HCT116 (cell line): Measurements from ENCODE around the gene UNC5C. TPM values are rescaled to one million over a fixed set of nuclear protein-coding genes. Genes with fewer than 3 reads are reported as not detected.

ENCODE experiments used
- ATAC-seq: fragments of 200-7000 bp; cut with Tn5 transposase; 2 replicates; pipeline ENCODE4 v1.9.1; 2020; ENCODE audit warnings: mild to moderate bottlenecking, moderate library complexity
- BruUV-seq: library from RNA; stranded (reverse); fragments of 400-500 nt; replicated peaks from 2 replicates; lab custom pipeline; 2021; lab: Mats Ljungman, UMichigan
- CTCF ChIA-PET: fragments of 300-600 bp; sonication (Branson Sonifier 250); formaldehyde crosslinking; loops from one replicate; lab custom pipeline; 2021; ENCODE audit warnings: antibody characterized with exemption; lab: Charles Lee
- POLR2A ChIA-PET: fragments of 300-600, 350-600 bp; sonication (Branson Sonifier 250); formaldehyde crosslinking; loops from one replicate; lab custom pipeline; 2021; ENCODE audit warnings: antibody characterized with exemption; lab: Charles Lee
- RAD21 ChIA-PET, 2 experiments: fragments of 300-600 bp; sonication (Branson Sonifier 250); formaldehyde crosslinking; loops; one replicate each; lab custom pipeline; 2023; ENCODE audit warnings: low total read pairs in 2 of 2; ENCODE audit not compliant: uncharacterized antibody in 2 of 2, unreplicated experiment in 2 of 2, low non-redundant PET in 1 of 2; lab: Charles Lee
- DNase-seq: peaks from one replicate; pipeline ENCODE4 v3.0.0-alpha.2; 2010; ENCODE audit warnings: low read depth, low spot score
- H2AFZ ChIP-seq: fragments of 200-600 bp; shearing (Covaris generic), sonication (generic); 2 replicates; pipeline ENCODE4 v1.6.1; 2017; ENCODE audit warnings: low read depth, mixed run types, mixed read lengths, antibody characterized with exemption, low read length; ENCODE audit not compliant: poor library complexity, severe bottlenecking
- H3K27ac ChIP-seq: 2 replicates; pipeline ENCODE4 v1.5.1; 2012; ENCODE audit warnings: low read depth, low read length
- H3K27me3 ChIP-seq: fragments of 200-600 bp; sonication (generic); 2 replicates; pipeline ENCODE4 v1.6.1; 2016; ENCODE audit warnings: mixed run types, low read length, mixed read lengths; ENCODE audit not compliant: insufficient read depth
- H3K36me3 ChIP-seq, 2 experiments: fragments of 200-500 bp in 1 of 2; fragments of 200-600 bp in 1 of 2; sonication (Bioruptor generic) in 1 of 2; sonication (generic) in 1 of 2; 2 replicates each; pipeline versions ENCODE4 v1.5.1 to v1.6.1; 2014 to 2016; ENCODE audit warnings: low read length in 2 of 2, inconsistent platforms in 1 of 2, mixed read lengths in 1 of 2, mixed run types in 1 of 2; ENCODE audit not compliant: insufficient read depth in 2 of 2, control insufficient read depth in 1 of 2
- H3K4me1 ChIP-seq, 2 experiments: fragments of 200-600 bp in 1 of 2; sonication (generic) in 1 of 2; 2 replicates each; pipeline versions ENCODE4 v1.5.1 to v1.6.1; 2012 to 2017; ENCODE audit warnings: low read length in 2 of 2, inconsistent platforms in 1 of 2, mild to moderate bottlenecking in 1 of 2, mixed read lengths in 1 of 2, mixed run types in 1 of 2, moderate library complexity in 1 of 2; ENCODE audit not compliant: insufficient read depth in 2 of 2, control insufficient read depth in 1 of 2
- H3K4me2 ChIP-seq: fragments of 200-600 bp; sonication (generic); 2 replicates; pipeline ENCODE4 v1.6.1; 2017; ENCODE audit warnings: mixed run types, low read length, mixed read lengths
- H3K4me3 ChIP-seq, 2 experiments: fragments of 200-600 bp in 1 of 2; sonication (generic) in 1 of 2; replicated peaks in 1 of 2; 2 replicates each; pipeline ENCODE4 v1.5.1; 2011 to 2016; ENCODE audit warnings: low read length in 2 of 2, control low read depth in 1 of 2, low read depth in 1 of 2, mild to moderate bottlenecking in 1 of 2, mixed read lengths in 1 of 2, mixed run types in 1 of 2
- H3K79me2 ChIP-seq: fragments of 200-600 bp; sonication (generic); 2 replicates; pipeline ENCODE4 v1.6.1; 2017; ENCODE audit warnings: mild to moderate bottlenecking, mixed run types, low read length, moderate library complexity, mixed read lengths; ENCODE audit not compliant: insufficient read depth
- H3K9ac ChIP-seq: fragments of 200-600 bp; sonication (generic); 2 replicates; pipeline ENCODE4 v1.6.1; 2016; ENCODE audit warnings: low read length, mixed read lengths
- H3K9me2 ChIP-seq: fragments of 200-600 bp; sonication (generic), shearing (Covaris generic); 2 replicates; pipeline ENCODE4 v1.6.1; 2017; ENCODE audit warnings: mixed run types, mild to moderate bottlenecking, moderate library complexity; ENCODE audit not compliant: insufficient read depth
- H3K9me3 ChIP-seq, 2 experiments: fragments of 200-500 bp in 1 of 2; fragments of 200-600 bp in 1 of 2; sonication (Bioruptor generic) in 1 of 2; sonication (generic) in 1 of 2; 2 replicates each; pipeline ENCODE4 v1.6.1; 2014 to 2017; ENCODE audit warnings: low read length in 2 of 2, mixed read lengths in 2 of 2, inconsistent platforms in 1 of 2, low read depth in 1 of 2, mild to moderate bottlenecking in 1 of 2, mixed run types in 1 of 2, moderate library complexity in 1 of 2; ENCODE audit not compliant: control insufficient read depth in 1 of 2, insufficient read depth in 1 of 2
- H4K20me1 ChIP-seq: fragments of 200-600 bp; sonication (generic), shearing (Covaris generic); 2 replicates; pipeline ENCODE4 v1.6.1; 2017; ENCODE audit warnings: mixed run types, mild to moderate bottlenecking, moderate library complexity; ENCODE audit not compliant: insufficient read depth
- CBX3 ChIP-seq: IDR thresholded peaks from 2 replicates; pipeline ENCODE4 v1.6.1; 2012; ENCODE audit warnings: low read depth
- CEBPB ChIP-seq: IDR thresholded peaks from 2 replicates; pipeline ENCODE4 v1.6.1; 2012; ENCODE audit warnings: low read depth
- EGR1 ChIP-seq: IDR thresholded peaks from 2 replicates; pipeline ENCODE4 v1.6.1; 2012; ENCODE audit warnings: low read depth
- EZH2 ChIP-seq: fragments of 200-600 bp; sonication (generic); IDR thresholded peaks from 2 replicates; pipeline ENCODE4 v1.6.1; 2017; ENCODE audit warnings: antibody characterized with exemption, mixed run types
- EZH2phosphoT487 ChIP-seq: fragments of 200-600 bp; IDR thresholded peaks from 2 replicates; pipeline ENCODE4 v1.6.1; 2018; ENCODE audit warnings: antibody characterized with exemption, borderline replicate concordance
- FOSL1 ChIP-seq: IDR thresholded peaks from 2 replicates; pipeline ENCODE4 v1.6.1; 2012; ENCODE audit warnings: low read depth
- POLR2A ChIP-seq: IDR thresholded peaks from 2 replicates; pipeline ENCODE4 v1.7.0; 2011; ENCODE audit warnings: borderline replicate concordance; ENCODE audit not compliant: insufficient read depth, insufficient read length; ENCODE audit errors: extremely low read depth
- POLR2AphosphoS5 ChIP-seq: IDR thresholded peaks from 2 replicates; pipeline ENCODE4 v1.6.1; 2011; ENCODE audit warnings: mild to moderate bottlenecking, low read depth, low read length, moderate library complexity
- REST ChIP-seq: IDR thresholded peaks from 2 replicates; pipeline ENCODE4 v1.6.1; 2012; ENCODE audit warnings: low read depth
- SRF ChIP-seq: IDR thresholded peaks from 2 replicates; pipeline ENCODE4 v1.6.1; 2012; ENCODE audit warnings: low read depth
- YY1 ChIP-seq: IDR thresholded peaks from 2 replicates; pipeline ENCODE4 v1.6.1; 2011; ENCODE audit warnings: low read length, low read depth, moderate library complexity, mild to moderate bottlenecking; ENCODE audit not compliant: insufficient replicate concordance; ENCODE audit errors: extremely low read depth
- ZBTB33 ChIP-seq: IDR thresholded peaks from 2 replicates; pipeline ENCODE4 v1.6.1; 2011; ENCODE audit warnings: mild to moderate bottlenecking, low read length, moderate library complexity; ENCODE audit not compliant: insufficient replicate concordance; ENCODE audit errors: extremely low read depth
- ZNF274 ChIP-seq: fragments of 200-500 bp; sonication (Bioruptor generic); IDR thresholded peaks from 2 replicates; pipeline ENCODE4 v1.6.1; 2014; ENCODE audit warnings: mild to moderate bottlenecking, low read depth, low read length, inconsistent platforms
- intact Hi-C: fragments of 100-400 bp; cut with micrococcal nuclease; formaldehyde crosslinking; loops from 2 replicates; pipeline ENCODE4 v1.10.0; 2022
- total RNA-seq: library from RNA; stranded (reverse); gene quantifications from one replicate; pipeline ENCODE4 v1.2.1, GENCODE V29; 2021; ENCODE audit not compliant: unreplicated experiment
- TF ChIP-seq, protein P1 (sequence below), 3 experiments: fragments of 200-600 bp in 1 of 3; sonication (generic) in 1 of 3; IDR thresholded peaks in 2 of 3; conservative IDR thresholded peaks in 1 of 3; 2 replicates each; pipeline ENCODE4 v1.5.1; 2012 to 2017; ENCODE audit warnings: low read depth in 2 of 3, low read length in 2 of 3, antibody characterized with exemption in 1 of 3, borderline replicate concordance in 1 of 3, control low read depth in 1 of 3, mild to moderate bottlenecking in 1 of 3, mixed read lengths in 1 of 3, mixed run types in 1 of 3, moderate library complexity in 1 of 3; ENCODE audit not compliant: insufficient read depth in 1 of 3
- TF ChIP-seq, protein P2 (sequence below): IDR thresholded peaks from 2 replicates; pipeline ENCODE4 v1.6.1; 2012
- TF ChIP-seq, protein P3 (sequence below): IDR thresholded peaks from 2 replicates; pipeline ENCODE4 v1.6.1; 2012

Gene UNC5C
- total RNA-seq, 1 experiment from 2014 or later, result not detected

DNA sequence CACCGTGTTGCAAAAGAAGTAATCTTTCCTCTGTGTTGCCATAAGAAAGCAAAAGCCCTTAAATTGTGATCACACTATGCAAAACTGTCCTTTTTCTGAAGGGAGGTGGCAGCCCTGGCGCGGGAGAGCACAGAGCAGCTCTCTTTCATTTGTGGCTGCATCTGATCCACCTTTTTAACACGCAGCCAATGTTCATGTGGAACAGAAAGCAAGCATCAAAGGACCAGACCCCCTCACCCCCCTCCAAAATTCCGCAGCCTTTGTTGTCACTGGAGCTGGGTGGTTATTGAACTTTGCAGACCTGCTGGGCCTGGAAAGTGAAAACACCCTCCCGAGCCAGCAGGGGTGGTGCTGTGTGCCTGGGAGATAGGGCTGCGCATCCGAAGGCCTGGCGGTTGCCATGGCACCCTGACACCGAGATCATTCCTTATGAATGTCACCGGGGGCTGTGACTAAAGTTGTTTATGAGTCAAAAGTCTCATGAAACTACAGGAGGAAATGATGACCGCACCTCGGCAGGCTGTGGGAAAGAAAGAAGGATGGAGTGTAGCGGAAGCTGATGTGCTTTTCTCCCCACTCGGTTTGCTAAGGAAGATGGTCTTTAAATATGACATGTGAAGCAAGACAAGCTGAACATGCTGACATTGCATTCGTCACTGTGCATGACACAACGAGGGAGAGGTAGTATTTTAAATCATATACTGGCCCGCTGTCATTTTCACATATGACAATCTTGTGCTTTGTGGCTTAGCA lies 367.4 kb downstream of the UNC5C start:
- Histone ChIP-seq H4K20me1 (no peaks in the 10 kb centered on the region), H3K79me2 (no peaks in the 10 kb centered on the region), H3K4me2 (no peak overlapping the region), H3K27ac (no peak overlapping the region), H3K9me3 (no peaks in the 10 kb centered on the region), H2AFZ (no peak overlapping the region), H3K27me3 (no peaks in the 10 kb centered on the region), H3K9me2 (no peaks in the 10 kb centered on the region), H3K36me3 (no peaks in the 10 kb centered on the region), H3K4me1 (no peaks in the 10 kb centered on the region), H3K9ac (no peak overlapping the region), H3K4me3 (no peak overlapping the region)
- DNase-seq (no peak), ATAC-seq (no peak)
- no TSS peak for BruUV-seq
- TF ChIP-seq ZNF274, result no peak
- no peak for TF ChIP-seq SRF
- no peak for TF ChIP-seq EZH2
- no peak for TF ChIP-seq EGR1
- no peak for TF ChIP-seq EZH2phosphoT487
- TF ChIP-seq, protein P1, sequence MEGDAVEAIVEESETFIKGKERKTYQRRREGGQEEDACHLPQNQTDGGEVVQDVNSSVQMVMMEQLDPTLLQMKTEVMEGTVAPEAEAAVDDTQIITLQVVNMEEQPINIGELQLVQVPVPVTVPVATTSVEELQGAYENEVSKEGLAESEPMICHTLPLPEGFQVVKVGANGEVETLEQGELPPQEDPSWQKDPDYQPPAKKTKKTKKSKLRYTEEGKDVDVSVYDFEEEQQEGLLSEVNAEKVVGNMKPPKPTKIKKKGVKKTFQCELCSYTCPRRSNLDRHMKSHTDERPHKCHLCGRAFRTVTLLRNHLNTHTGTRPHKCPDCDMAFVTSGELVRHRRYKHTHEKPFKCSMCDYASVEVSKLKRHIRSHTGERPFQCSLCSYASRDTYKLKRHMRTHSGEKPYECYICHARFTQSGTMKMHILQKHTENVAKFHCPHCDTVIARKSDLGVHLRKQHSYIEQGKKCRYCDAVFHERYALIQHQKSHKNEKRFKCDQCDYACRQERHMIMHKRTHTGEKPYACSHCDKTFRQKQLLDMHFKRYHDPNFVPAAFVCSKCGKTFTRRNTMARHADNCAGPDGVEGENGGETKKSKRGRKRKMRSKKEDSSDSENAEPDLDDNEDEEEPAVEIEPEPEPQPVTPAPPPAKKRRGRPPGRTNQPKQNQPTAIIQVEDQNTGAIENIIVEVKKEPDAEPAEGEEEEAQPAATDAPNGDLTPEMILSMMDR (IDR thresholded peaks at IDR 0.05 in 2 of 3, conservative IDR thresholded peaks at IDR 0.05 in 1 of 3; ENCODE audit: borderline replicate concordance in 1 of 3, insufficient read depth in 1 of 3, low read depth in 2 of 3, low read length in 2 of 3), result no peak
- TF ChIP-seq ZBTB33, result no peak
- no peak for TF ChIP-seq POLR2AphosphoS5
- no peak for TF ChIP-seq CEBPB
- TF ChIP-seq, protein P2, sequence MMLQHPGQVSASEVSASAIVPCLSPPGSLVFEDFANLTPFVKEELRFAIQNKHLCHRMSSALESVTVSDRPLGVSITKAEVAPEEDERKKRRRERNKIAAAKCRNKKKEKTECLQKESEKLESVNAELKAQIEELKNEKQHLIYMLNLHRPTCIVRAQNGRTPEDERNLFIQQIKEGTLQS, result no peak
- TF ChIP-seq REST, result no peak
- TF ChIP-seq CBX3, result no peak
- TF ChIP-seq, protein P3, sequence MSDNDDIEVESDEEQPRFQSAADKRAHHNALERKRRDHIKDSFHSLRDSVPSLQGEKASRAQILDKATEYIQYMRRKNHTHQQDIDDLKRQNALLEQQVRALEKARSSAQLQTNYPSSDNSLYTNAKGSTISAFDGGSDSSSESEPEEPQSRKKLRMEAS, result no peak
- TF ChIP-seq YY1, result no peak
- no peak for TF ChIP-seq POLR2A
- no peak for TF ChIP-seq FOSL1
- ChIA-PET RAD21 (no interaction called here), CTCF (no interaction called here), POLR2A (no interaction called here)
- intact Hi-C loops, result no loop called here
